ENCODE measurements around the gene PPP1R3G.
"Not testable (repeated sequence)": the region's sequence is repeated elsewhere in the genome, so short reads cannot be mapped to it uniquely, and the experiment has no call there.

PPP1R3G gene

DNA sequence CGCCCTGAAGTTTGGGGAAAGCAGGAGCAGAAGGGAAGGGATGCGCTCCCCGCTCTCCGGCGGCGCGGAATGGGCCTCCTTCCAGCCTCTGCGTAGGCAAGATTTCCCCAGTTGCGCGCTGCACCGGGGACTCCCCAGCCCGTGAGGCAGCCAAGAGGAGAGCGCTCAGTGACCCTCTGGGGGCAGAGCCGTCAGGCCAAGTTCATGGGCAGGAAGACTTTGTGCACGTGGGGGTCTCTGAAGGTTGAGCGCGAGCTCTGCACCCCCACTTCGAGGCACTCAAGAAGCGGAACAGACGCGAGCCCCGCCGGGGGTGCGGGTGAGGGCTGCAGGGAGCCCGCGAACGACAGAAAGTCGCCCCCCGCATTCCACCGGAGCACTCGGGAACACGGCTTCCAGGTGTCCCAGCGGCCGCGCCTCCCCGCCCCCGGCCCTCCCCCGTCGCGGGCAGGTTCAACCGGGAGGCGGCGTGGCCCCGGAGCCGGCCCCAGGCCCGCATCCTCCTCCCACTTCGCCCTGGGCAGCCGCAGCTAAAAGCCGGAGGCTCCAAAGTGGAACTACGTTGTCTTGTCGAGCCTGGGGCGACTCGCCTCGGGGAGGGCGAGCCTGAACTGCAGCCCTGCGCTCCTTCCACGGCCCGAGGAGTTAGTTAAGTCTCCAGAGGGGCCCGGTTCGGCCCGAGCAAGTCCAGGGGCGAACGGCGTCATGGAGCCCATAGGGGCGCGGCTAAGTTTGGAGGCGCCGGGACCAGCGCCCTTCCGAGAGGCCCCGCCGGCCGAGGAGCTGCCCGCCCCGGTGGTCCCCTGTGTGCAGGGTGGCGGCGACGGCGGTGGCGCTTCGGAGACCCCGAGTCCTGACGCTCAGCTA lies at the start of gene PPP1R3G:
Gene PPP1R3G, plus strand, starts transcription at position 561 of the 867 bp plus-strand sequence. Its CDS starts 145 bp downstream, at position 706.
- peak; percentile 49 for DNase-seq

GRCh38 chr6:5036269-5036668 lies 48.9 kb upstream of the PPP1R3G start:
- peak; percentile 59 for DNase-seq

DNA sequence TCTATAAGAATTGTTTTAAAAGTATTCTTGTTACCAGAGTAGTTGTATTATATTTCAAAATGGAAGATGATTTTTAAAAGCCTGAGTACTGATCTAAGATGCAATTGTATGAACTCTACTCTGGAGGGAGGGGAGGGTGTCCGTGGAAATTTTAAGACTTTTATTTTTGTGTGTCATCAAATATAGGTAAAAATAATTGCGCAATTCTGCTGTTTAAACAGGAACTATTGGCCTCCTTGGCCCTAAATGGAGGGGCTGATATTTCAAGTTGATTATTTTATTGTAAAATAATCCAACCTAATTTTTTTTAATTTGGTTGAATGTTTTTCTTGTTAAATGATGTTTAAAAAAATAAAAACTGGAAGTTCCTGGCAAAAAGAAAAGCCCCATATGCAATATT lies 43.2 kb upstream of the PPP1R3G start:
- DNase-seq: no peak

DNA sequence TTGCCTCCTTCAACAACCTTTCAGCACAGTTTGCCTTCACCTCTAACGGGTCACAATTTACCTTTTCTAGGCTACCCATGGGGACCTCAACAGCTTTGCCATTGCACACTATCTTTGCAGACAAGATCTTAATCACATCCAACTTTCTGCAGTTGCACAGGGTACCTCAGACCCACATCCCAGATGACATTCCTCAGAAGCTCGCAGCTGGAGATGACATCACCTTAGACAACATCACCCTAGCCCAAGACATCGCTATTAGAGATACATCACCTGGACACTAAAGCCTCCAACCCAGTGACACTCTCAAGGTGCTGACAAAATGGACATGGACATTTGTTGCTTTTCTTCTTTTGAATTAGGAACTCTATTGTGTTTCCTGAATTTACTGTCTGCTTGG lies 42.7 kb upstream of the PPP1R3G start:
- no peak for DNase-seq

DNA sequence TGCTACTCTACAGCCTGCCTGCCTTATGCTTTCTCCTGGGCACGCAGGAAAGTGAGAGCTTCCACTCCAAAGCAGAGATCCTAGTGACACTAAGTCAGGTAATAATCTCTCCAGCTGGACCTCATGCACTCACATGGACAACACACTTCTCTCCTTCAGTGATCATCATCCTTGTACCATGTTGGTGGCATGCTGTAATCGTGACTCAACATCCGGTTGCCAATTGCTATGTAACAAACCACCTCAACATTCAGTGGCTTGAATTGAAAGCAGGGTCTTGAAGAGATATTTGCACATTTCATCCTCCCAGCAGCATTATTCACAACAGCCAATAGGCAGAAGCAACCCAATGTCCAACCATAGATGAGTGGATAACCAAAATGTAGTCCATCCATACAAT lies 40.3 kb upstream of the PPP1R3G start:
- no peak for DNase-seq

GRCh38 chr6:5045416-5045815 lies 39.7 kb upstream of the PPP1R3G start:
- DNase-seq: no peak

DNA sequence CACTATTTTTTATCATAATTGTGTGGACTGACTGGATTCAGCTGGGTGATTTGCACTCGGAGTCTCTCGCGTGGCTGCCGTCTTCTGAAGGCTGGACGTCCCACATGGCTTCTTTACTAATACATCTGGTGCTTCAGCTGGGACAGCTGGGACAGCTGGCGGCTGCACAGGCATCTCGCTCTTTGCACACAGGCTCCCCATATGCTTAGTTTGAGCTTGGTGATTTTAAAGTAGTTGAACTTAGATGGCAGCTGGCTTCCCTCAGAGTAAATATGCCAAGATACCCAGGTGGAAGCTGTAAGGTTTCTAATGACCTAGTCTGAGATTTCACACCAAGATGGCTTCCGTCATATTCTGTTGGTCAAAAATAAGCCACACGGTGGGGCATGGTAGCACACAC lies 38.7 kb upstream of the PPP1R3G start:
- DNase-seq: no peak

- DNase-seq: no peak
These were observed 35.1 kb upstream of the PPP1R3G start for GRCh38 chr6:5050009-5050408.

GRCh38 chr6:5051394-5051793 lies 33.7 kb upstream of the PPP1R3G start:
- no peak for DNase-seq

GRCh38 chr6:5053038-5053437 lies 32.1 kb upstream of the PPP1R3G start:
- DNase-seq: peak; percentile 59

DNA sequence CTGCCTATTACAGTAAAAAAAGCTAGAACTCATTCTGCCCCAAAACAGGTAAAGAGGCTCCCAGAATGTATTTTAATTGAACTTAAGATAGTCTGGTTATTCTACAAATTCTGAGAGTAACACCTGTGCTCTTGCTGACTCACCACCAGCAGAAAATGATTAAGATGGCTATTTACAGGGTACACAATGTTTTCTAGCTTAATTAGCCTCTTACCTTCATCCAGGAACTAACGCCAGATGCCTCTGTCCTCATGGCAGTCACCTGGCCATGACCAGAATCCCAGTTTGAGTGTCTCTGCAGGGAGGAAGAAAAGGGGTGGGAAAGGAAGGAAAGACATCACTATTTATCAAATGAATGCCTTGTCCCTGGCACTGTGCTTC lies 31.3 kb upstream of the PPP1R3G start:
- no peak for DNase-seq

DNA sequence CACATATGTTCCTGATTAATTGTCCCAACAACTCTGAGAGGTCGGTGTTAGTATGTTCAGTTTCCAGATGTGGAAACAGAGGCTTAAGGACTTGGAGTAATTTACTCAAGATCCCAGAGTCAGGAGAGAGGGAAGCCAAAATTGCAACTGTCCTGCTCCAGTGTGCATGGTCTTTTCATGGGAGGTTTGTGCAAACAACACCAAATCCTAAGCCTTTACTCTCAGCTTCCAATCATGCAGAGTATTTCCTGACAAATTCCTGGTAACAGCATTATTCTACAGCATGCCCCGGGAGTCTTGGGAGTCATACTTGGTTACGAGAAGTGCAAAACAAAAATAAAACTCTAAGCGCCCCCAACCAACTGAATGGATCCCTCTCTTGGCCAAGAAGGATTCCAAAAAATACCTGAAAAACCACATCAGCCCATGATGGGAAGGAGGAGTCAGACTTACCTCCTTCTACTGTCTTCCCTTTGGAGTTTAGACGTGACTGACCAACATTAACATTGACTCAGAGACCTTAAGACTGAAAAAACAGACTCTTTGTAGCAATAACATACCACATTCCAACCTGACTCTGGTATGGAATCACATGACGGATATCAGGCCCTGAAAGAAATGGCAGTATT lies 30.8 kb upstream of the PPP1R3G start:
- no peak for DNase-seq

DNA sequence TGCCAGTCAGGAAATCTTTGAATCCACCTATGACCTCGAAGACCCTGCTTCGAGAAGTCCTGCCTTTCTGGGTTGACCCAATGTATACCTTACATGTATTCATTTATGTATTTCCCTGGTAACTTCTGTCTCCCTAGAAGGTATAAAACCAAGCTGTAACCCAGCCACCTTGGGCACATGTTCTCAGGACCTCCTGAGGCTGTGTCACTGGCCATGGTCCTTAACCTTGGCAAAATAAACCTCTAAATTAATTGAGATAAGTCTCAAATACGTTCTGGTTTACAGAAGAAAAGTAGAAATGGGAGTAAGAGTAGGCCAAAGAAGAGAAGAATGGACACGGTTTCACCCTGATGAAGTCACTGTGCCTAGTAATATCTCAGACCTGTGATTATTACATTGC lies 30.0 kb upstream of the PPP1R3G start:
- DNase-seq: no peak

GRCh38 chr6:5058254-5058653 lies 26.9 kb upstream of the PPP1R3G start:
- DNase-seq: no peak

DNA sequence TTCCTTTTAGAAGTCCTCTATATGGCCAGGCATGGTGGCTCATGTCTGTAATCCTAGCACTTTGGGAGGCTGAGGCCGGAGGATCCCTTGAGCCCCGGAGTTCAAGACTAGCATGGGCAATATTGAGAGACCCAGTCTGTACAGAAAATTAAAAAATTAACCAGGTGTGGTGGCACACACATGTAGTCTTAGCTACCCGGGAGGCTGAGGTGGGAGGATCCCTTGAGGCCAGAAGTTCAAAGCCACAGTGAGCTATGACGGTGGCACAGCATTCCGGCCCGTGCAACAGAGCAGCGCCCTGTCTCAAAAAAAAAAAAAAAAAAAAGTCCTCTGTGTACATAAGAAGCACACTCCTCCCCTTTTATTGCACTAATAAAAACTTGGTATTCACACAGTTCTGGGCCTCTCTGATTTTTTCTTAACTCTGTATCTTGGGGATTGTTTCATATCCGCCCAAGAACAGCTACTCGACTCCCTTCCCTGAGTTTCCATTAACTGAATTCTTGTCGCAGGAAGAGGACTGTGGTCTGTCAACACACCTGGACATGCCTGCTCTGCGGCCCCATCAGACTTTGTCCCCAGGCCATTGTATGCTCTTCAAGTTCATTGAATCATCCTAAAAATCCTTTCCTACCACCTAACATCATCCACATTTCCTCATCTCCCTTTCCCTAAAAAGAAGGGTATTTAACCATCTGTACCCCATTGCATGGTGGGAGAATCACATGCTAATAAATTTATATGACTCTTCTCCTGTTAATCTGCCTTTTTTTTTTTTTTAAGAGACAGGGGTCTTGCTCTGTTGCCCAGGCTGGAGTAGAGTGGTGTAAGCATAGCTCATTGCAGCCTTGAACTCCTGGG lies 25.9 kb upstream of the PPP1R3G start:
- DNase-seq: no peak

GRCh38 chr6:5060439-5060838 lies 24.7 kb upstream of the PPP1R3G start:
- DNase-seq: not testable (repeated sequence)

DNA sequence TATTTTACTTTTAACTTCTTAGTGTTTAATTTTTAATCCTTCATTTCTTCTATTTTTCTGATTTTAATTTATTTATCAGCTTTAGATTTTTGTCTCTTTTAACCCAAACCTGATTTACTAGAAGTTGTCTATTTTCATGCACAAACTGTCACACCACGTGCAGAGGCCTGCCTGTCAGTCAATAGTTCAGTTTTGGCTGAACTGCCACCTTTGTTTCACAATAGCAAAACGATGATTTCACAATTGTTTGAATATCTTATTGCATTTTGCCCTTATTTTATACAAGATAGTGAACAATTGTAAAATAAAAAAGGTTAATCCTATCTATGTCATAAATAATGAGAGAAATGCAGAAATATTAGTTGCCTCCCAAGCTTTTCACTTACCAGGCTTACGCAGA lies 24.0 kb upstream of the PPP1R3G start:
- DNase-seq: peak; percentile 33

GRCh38 chr6:5063617-5064016 lies 21.5 kb upstream of the PPP1R3G start:
- DNase-seq: no peak

- DNase-seq: no peak
These were observed 18.6 kb upstream of the PPP1R3G start for GRCh38 chr6:5066456-5067093.

GRCh38 chr6:5067305-5067704 lies 17.8 kb upstream of the PPP1R3G start:
- no peak for DNase-seq

GRCh38 chr6:5068153-5068751 lies 16.9 kb upstream of the PPP1R3G start:
- DNase-seq: no peak

DNA sequence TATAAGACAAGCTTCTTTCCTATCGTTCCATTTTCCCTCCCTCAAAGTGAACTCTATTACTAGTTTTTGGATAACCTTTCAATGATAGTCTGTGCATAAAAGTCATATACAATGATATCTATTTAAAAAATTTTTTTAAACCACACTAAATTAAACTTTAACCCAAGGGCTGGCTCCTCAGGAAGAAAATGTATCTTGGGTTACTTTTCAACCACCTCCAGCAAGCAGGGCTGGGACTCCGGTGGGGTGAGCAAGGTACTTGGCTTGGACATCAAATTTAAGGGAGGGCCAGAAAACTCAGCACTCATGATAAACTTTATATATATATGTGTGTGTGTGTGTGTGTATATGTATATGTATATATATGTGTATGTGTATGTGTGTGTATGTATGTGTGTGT lies 13.9 kb upstream of the PPP1R3G start:
- no peak for DNase-seq

DNA sequence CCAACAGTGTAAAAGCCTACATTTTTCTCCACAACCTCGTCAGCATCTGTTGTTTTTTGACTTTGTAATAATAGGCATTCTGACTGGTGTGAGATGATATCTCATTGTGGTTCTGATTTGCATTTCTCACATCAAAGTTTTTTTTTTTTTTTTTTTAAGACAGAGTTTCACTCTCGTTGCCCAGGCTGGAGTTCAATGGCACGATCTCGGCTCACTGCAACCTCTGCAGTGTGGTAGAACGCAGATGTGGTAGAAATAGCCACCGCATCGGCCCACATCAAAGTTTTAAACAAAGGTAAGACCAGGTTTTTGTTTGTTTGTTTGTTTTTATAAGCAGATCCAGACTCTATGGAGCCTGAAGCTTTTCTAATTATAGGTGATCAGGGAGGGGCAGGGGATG lies 12.7 kb upstream of the PPP1R3G start:
- DNase-seq: no peak

Measured in hematopoietic multipotent progenitor cell treated with erythropoietin and hydrocortisone succinate and interleukin-3 and kit ligand, for 4 days (in vitro differentiated cells).